NCI-H524 (cell line): ENCODE data around the gene CYP21A2.

Experiments
- DNase-seq, 2 experiments: peaks; one replicate each; lab custom pipeline; 2025; lab: John Stamatoyannopoulos, UW

CYP21A2 gene

GRCh38 chr6:32083812-32084768 lies 45.9 kb downstream of the CYP21A2 start:
- no peak for DNase-seq

- DNase-seq, result no peak
Measured at GRCh38 chr6:32084780-32085179, 46.6 kb downstream of the CYP21A2 start.

DNA sequence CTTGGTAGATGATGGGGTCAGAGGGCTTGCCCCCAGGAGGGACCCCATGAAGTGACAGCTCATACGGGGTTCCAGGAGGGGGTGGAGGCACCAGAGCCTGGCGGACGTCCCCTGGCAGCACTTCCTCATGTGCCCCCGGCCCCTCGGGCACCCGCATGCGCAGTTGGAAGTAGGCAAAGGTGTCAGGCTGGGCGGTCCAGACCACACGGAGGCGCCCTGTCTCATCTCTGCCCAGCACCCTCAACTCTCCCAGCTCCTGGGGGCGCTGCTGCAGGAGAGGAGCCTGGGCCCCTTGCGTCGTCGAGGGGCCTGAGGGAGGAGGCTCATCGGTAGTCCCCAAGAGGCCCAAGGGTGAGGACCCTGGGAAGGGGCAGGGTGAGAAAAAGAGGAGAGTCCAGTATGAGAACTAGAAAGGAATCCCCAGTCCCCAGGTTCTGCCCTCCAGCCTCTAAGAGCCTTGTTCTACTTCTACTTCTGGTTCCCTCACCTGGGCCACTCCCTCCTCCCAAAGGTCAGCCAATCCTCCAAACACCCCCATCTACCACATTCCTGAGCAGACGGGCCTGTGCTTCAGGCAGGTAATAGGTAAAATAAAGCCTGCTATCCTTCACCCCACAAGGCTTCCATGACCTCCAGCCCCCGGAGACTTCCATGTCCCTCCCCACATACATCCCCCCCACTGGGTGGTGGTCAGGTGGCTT lies 47.7 kb downstream of the CYP21A2 start:
- no peak for DNase-seq

- no peak for DNase-seq
Measured at GRCh38 chr6:32086661-32087573, 48.7 kb downstream of the CYP21A2 start.

GRCh38 chr6:32087574-32088486 lies 49.6 kb downstream of the CYP21A2 start:
- DNase-seq, result peak; percentile 40 to 71

- no peak for DNase-seq
Measured at GRCh38 chr6:32088487-32089049, 50.4 kb downstream of the CYP21A2 start.

DNA sequence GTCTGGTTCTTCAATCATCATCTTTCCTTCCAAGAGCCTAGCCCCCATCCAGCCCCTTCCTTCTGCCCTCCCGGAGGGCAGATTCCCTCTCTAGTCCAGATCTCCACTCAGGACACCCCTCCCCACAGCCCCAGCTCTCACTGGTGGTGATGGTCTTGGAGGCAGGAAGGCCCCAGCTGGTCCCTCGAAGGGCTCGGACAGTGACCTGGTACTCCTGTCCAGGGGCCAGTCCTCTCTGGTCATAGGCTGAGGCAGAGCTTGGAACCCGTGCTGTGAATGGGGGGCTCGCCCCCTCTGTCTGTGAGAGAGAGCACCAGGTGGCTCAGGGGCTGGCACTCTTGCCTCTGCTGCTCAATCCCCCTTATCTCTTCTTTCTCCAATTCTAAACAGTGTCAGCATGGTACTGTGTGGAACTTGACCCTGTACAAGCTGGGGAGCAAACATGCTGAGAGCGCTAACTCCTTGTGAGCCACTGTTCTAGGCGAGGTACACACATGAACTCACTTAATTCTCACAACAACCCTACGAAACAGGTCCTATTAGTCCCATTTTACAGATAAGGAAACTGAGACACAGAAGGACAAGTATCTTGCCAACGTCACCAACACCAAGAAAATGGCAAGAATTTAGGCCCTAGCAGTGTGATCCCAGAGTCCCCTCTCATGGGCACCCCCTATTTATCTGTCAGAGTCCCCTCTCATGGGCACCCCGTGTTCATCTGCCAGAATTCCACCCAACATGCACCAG lies 51.0 kb downstream of the CYP21A2 start:
- DNase-seq, result no peak
